Measurements from ENCODE around the gene C1QA. TPM values are rescaled to one million over a fixed set of nuclear protein-coding genes. Genes with fewer than 3 reads are reported as not detected.
A peak's percentile ranks its signal among the peaks of the same experiment; 100 is the strongest.
"Not testable (repeated sequence)": the region's sequence is repeated elsewhere in the genome, so short reads cannot be mapped to it uniquely, and the experiment has no call there.

The C1QA gene
- total RNA-seq, 2 donors from 2014 or later: not detected

DNA sequence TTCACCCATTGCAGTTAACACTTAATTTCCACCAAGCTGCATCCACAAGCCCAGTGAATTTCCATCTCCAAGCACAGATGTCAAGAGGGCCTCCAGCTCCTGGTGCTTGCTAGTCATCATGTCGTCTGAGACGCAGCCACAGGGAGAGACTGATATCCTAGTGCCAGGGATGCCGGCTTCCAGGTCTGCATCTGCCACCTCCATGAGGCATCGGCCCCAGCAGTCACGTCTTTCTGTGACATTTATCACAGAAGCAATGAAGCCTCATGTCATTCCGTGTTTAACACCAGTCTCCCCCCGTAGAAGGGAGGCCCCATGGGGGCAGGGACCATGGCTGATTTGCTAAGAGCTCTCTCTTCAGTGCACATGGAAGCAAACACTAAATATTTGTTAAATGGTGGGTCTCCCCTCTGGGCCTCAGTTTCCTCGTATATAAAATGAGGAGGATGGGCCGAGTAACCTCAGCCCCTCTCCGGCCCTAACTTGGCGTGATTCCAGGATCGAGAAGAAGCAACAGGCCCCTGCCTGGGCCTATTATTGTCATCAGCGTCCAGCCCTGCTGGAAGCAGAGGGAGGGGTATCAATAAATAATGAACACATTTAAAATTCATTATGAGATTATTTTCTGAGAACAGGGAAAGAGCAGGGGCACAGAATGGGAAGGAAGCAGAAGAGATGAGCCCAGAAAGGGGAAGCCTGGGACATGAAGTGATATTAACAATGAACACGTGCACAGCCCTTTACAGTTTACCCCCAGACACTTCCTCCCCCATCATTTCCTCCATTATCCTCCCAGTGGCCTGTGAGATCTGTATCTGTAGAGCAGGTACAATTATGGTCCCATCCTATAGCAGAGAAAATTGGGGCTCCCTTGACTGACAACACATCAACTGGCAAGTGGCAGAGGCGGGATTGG lies 15.8 kb downstream of the C1QA start:
- Mint-ChIP-seq H3K36me3 (no peaks in the 10 kb centered on the region), H3K27ac (no peak overlapping the region), H3K9me3 (no peaks in the 10 kb centered on the region)
- DNase-seq (ENCODE audit: low spot score in 2 of 2): no peak
- ATAC-seq: no peak

DNA sequence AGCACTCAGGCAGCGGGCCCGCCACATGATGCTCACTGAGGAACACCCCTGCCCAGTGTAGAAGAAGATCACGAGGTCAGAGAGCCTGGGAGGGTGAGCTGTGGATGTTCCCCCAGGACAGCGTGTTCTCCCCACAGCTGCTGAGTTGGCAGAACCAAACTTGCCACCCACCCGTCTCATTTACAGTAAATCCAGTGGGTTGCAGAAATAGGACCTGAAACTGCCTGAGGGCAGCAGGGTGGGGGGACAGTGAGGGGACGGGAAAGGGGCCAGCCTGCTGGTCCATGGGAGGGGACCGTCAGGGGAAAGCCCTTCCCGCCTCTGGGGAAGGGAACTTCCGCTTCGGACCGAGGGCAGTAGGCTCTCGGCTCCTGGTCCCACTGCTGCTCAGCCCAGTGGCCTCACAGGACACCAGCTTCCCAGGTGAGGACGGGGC lies 16.5 kb downstream of the C1QA start, which contains the start of gene C1QB:
Gene C1QB, plus strand, starts transcription at position 356 of the 436 bp plus-strand sequence. CDS start 6,227 bp downstream, outside the sequence.
- Mint-ChIP-seq H3K36me3 (no peaks in the 10 kb centered on the region), H3K9me3 (no peaks in the 10 kb centered on the region), H3K27ac (peak within 1 kb of the TSS in 1 of 2 donors; percentile 44)
- ATAC-seq (no peak), DNase-seq (ENCODE audit: low spot score in 2 of 2) (no peak)

GRCh38 chr1:22654692-22655091 lies 18.3 kb downstream of the C1QA start:
- DNase-seq (ENCODE audit: low spot score in 2 of 2) (no peak), ATAC-seq (no peak)
- no peaks in the 10 kb centered on the region for H3K9me3 Mint-ChIP-seq
- no peaks in the 10 kb centered on the region for H3K36me3 Mint-ChIP-seq
- H3K27ac Mint-ChIP-seq: no peak overlapping the region

DNA sequence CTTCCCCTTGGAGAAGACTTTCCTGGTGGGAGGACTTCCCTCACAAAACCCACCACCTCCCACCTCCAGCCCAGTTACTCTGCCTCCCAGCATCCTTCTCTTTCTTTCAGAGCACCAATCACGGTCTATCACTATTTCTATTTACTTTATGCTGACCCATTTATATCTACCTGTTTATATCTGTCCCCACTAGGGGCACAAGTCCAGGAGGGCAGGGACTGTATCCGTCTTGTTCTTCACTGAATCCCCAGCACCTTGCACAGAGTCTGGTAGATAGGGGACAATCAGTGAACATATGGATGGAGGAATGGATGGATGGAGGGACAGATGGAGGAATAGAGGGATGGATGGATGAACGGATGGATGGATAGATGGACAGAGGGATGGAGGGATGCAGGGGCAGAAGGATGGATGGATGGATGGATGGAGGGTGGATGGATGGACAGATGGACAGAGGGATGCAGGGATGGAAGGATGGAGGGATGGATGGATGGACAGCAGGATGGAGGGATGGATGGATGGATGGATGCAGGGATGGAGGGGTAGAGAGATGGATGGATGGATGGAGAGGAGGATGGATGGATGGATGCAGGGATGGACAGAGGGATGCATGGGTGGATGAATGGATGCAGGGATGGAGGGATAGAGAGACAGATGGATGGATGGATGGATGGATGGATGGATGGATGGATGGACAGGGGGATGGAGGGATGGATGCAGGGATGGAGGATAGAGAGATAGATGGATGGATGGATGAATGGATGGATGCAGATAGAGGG lies 22.1 kb downstream of the C1QA start:
- Mint-ChIP-seq H3K27ac (peak overlapping the region in 1 of 2 donors; percentile 56), H3K36me3 (no peaks in the 10 kb centered on the region), H3K9me3 (no peaks in the 10 kb centered on the region)
- no peak for ATAC-seq
- no peak for DNase-seq (ENCODE audit: low spot score in 2 of 2)

GRCh38 chr1:22660716-22661241 lies 24.4 kb downstream of the C1QA start:
- no peaks in the 10 kb centered on the region for H3K9me3 Mint-ChIP-seq
- no peaks in the 10 kb centered on the region for H3K36me3 Mint-ChIP-seq
- peak overlapping the region in 1 of 2 donors; percentile 28 for H3K27ac Mint-ChIP-seq
- DNase-seq (ENCODE audit: low spot score in 2 of 2) (no peak), ATAC-seq (no peak)

DNA sequence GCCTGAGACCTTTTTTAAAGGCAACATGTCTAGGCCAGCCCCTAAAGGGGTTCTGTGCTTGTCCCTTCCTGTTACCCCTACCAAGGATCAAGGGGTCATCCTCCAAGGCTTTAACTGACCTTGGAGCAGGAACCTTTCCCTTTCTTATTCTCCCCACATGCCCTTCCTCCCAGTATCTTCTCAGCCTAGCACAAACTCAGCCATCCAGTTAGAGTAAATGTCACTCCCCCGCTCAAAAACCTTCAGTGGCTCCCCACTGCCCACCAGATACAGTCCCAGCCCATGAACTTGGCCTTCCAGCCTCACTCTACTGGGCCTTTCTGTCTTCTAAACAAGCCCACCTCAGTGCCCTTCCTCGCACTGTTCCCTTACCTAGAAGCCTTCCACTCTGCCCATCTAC lies 25.5 kb downstream of the C1QA start:
- no peak overlapping the region for H3K27ac Mint-ChIP-seq
- DNase-seq (ENCODE audit: low spot score in 2 of 2): no peak
- H3K36me3 Mint-ChIP-seq: no peaks in the 10 kb centered on the region
- no peak for ATAC-seq
- no peaks in the 10 kb centered on the region for H3K9me3 Mint-ChIP-seq

DNA sequence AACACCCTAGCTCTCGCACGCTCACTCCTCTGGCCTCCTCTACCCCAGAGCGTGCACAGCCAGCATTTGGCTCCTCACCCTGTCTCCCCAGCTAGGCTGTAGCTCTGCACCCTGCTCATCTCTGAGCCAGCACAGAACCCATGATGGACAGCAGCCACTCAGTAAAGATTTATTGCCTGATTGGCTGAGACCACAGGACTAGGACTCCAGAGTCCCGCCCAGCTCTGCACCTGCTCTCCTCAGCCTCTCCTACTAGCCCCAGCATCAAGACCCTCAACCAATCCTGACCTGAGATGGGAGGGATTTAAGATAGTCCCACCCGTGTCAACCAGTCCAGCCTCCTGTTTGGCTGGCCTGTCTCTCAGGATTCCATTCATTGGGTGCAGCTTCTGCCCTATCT lies 25.9 kb downstream of the C1QA start:
- peak in 1 of 2 donors; percentile 70 for ATAC-seq
- Mint-ChIP-seq H3K36me3 (no peaks in the 10 kb centered on the region), H3K9me3 (no peaks in the 10 kb centered on the region), H3K27ac (no peak overlapping the region)
- no peak for DNase-seq (ENCODE audit: low spot score in 2 of 2)

- ATAC-seq (no peak), DNase-seq (ENCODE audit: low spot score in 2 of 2) (no peak)
- H3K27ac Mint-ChIP-seq: no peak overlapping the region
- H3K9me3 Mint-ChIP-seq: no peaks in the 10 kb centered on the region
- no peaks in the 10 kb centered on the region for H3K36me3 Mint-ChIP-seq
These were observed 26.6 kb downstream of the C1QA start for GRCh38 chr1:22662986-22663408.

GRCh38 chr1:22665752-22666151 lies 29.3 kb downstream of the C1QA start:
- DNase-seq (ENCODE audit: low spot score in 2 of 2) (no peak), ATAC-seq (no peak)
- Mint-ChIP-seq H3K27ac (no peak overlapping the region), H3K36me3 (no peaks in the 10 kb centered on the region), H3K9me3 (no peaks in the 10 kb centered on the region)

GRCh38 chr1:22666412-22666811 lies 30.0 kb downstream of the C1QA start:
- DNase-seq (ENCODE audit: low spot score in 2 of 2) (no peak), ATAC-seq (no peak)
- no peaks in the 10 kb centered on the region for H3K9me3 Mint-ChIP-seq
- H3K27ac Mint-ChIP-seq: no peak overlapping the region
- no peaks in the 10 kb centered on the region for H3K36me3 Mint-ChIP-seq

- DNase-seq (ENCODE audit: low spot score in 2 of 2); H3K9me3 Mint-ChIP-seq; ATAC-seq; H3K36me3 Mint-ChIP-seq; H3K27ac Mint-ChIP-seq: not testable (repeated sequence)
These were observed 32.4 kb downstream of the C1QA start for GRCh38 chr1:22668840-22669239.

GRCh38 chr1:22670352-22670975 lies 34.0 kb downstream of the C1QA start:
- H3K27ac Mint-ChIP-seq: no peak overlapping the region
- H3K9me3 Mint-ChIP-seq: no peaks in the 10 kb centered on the region
- no peaks in the 10 kb centered on the region for H3K36me3 Mint-ChIP-seq
- ATAC-seq (no peak), DNase-seq (ENCODE audit: low spot score in 2 of 2) (no peak)

DNA sequence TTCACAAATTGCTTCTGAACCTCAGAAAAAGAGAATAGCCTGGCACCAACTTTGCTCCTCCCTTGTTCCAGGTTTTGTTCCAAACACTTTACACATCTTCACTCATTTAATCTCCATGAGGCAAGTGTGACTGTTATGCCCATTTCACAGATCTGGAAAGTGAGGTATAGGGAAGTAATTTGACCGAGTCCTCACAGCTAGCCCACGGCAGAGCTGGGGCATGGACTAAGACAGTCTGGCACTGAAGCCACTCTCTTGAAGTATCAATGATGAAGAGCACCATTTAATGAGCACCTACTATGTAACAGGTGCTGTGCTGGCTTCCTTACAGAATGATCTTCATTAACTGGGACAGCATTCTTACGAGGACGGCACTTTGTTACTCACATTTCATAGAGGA lies 35.6 kb downstream of the C1QA start:
- no peaks in the 10 kb centered on the region for H3K36me3 Mint-ChIP-seq
- ATAC-seq (no peak), DNase-seq (ENCODE audit: low spot score in 2 of 2) (no peak)
- H3K9me3 Mint-ChIP-seq: no peaks in the 10 kb centered on the region
- no peak overlapping the region for H3K27ac Mint-ChIP-seq

- DNase-seq (ENCODE audit: low spot score in 2 of 2) (peak in 1 of 2 donors; percentile 13), ATAC-seq (peak; percentile 83 to 93)
- Mint-ChIP-seq H3K9me3 (no peaks in the 10 kb centered on the region), H3K36me3 (no peaks in the 10 kb centered on the region), H3K27ac (no peak overlapping the region)
These were observed 37.3 kb downstream of the C1QA start for GRCh38 chr1:22673486-22674409.

DNA sequence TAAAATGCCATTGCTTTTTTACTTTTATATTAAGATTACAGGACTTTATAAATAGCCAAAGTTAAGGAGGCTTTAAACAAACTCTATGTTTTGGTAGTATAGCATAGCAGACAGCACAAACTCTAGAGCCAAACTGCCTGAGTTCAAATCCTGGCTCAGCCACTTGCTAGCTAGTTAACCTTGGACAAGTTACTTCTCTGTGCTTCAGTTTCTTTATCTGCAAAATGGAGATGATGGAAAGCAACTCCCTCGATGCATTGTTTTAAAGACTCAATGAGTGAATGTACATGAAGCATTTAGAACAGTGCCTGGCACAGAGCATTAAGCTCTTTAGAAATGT lies 38.0 kb downstream of the C1QA start:
- ATAC-seq: peak in 1 of 2 donors; percentile 12

GRCh38 chr1:22676151-22676550 lies 39.7 kb downstream of the C1QA start:
- H3K36me3 Mint-ChIP-seq; DNase-seq (ENCODE audit: low spot score in 2 of 2); H3K9me3 Mint-ChIP-seq; H3K27ac Mint-ChIP-seq; ATAC-seq: not testable (repeated sequence)

More for the DNA sequence above, 38.0 kb downstream of the C1QA start:
- no peak overlapping the region for H3K27ac Mint-ChIP-seq
- no peaks in the 10 kb centered on the region for H3K36me3 Mint-ChIP-seq
- no peaks in the 10 kb centered on the region for H3K9me3 Mint-ChIP-seq
- DNase-seq (ENCODE audit: low spot score in 2 of 2): no peak
